Pancreas (tissue), 10 donors: ENCODE measurements around the gene SUCLG2. TPM values are rescaled to one million over a fixed set of nuclear protein-coding genes. Genes with fewer than 3 reads are reported as not detected.

Source experiments
- ATAC-seq, 4 donors: fragments of 200-7000 bp; cut with Tn5 transposase; one replicate each; pipeline versions ENCODE4 v1.8.0 to v1.9.1; 2020; ENCODE audit warnings: mild to moderate bottlenecking in 4 of 4, moderate library complexity in 4 of 4
- DNase-seq, 6 donors: peaks; one replicate each; pipeline ENCODE4 v3.0.0-alpha.2; 2020
- FAIRE-seq: peaks from 2 replicates; lab custom pipeline; 2012; peaks lifted over from hg19 to GRCh38; lab: Jason Lieb, UNC
- H3K27ac ChIP-seq, 4 donors: fragments of 200-600 bp; sonication (generic); 1 replicate in 3 of 4; 2 replicates in 1 of 4; pipeline versions ENCODE4 v1.5.0 to v1.8.0; 2020
- H3K27me3 ChIP-seq, 4 donors: fragments of 200-600 bp; one replicate each; pipeline ENCODE4 v1.8.0; 2021
- H3K36me3 ChIP-seq, 3 donors: fragments of 200-600 bp; sonication (generic) in 1 of 3; one replicate each; pipeline versions ENCODE4 v1.5.0 to v1.8.0; 2020 to 2021
- H3K4me1 ChIP-seq, 3 donors: fragments of 200-600 bp; one replicate each; pipeline ENCODE4 v1.8.0; 2021
- H3K4me3 ChIP-seq, 4 donors: fragments of 200-600 bp; sonication (generic) in 2 of 4; one replicate each; pipeline versions ENCODE4 v1.5.0 to v1.8.0; 2020 to 2021
- H3K9me3 ChIP-seq, 4 donors: fragments of 200-600 bp; one replicate each; pipeline ENCODE4 v1.8.0; 2021
- CTCF ChIP-seq, 4 donors: fragments of 200-600 bp; sonication (generic) in 3 of 4; IDR thresholded peaks; one replicate each; pipeline versions ENCODE4 v1.5.0 to v1.8.0; 2021; ENCODE audit warnings: antibody characterized with exemption in 4 of 4
- WGBS, 2 donors: extraction: QIAGEN DNeasy Blood & Tissue Kit; methylation state at CpG; one replicate each; pipeline ENCODE4 v1.1.7; 2013; 5-methylcytosine and 5-hydroxymethylcytosine counted together
- intact Hi-C, 3 donors: fragments of 100-400 bp; cut with DNase I; formaldehyde crosslinking; loops; one replicate each; pipeline versions ENCODE4 v1.11.1 to v1.14.2; 2022
- polyA plus RNA-seq, 2 donors: library from polyadenylated mRNA; stranded (reverse); fragments of 200-250 nt; gene quantifications; one replicate each; pipeline ENCODE4 v1.2.3, GENCODE V29; 2013
- total RNA-seq, 6 donors: library from RNA; stranded (reverse); fragmentation: NEBNext Ultra II Directional in 4 of 6; extraction: Animal tissue kit (Norgen Biotek cat#: 25700) in 4 of 6; gene quantifications; one replicate each; pipeline versions ENCODE4 v1.2.1 to v1.2.4, GENCODE V29; 2021 to 2023
- donor health status: healthy with polysubstance abuse.
- donor health status: DM: no; HTN: no; CAD: no; lungs with moderate emphysema.
- donor health status: DM: no; HTN: no; CAD: no.
- donor health status: control.
- donor health status: control.
- donor health status: Bipolar disorder and iron deficiency.
- donor health status: DM: yes; HTN: yes; CAD: no.
- donor health status: DM: no; HTN: no; CAD: no.
- donor health status: DM: no; HTN: no; CAD: no.
- donor health status: DM: yes; HTN: yes; CAD: no.

Gene SUCLG2
- total and polyA plus RNA-seq, 8 donors, result 16.4 to 34.4 (median 28.9) TPM

GRCh38 chr3:67531181-67532101, 123.0 kb downstream of the SUCLG2 start:
- H3K9me3 ChIP-seq, result no peaks in the 10 kb centered on the region
- no peak for TF ChIP-seq CTCF (IDR thresholded peaks at IDR 0.05)
- no peak overlapping the region for H3K4me3 ChIP-seq
- FAIRE-seq, result no peak
- ATAC-seq, result no peak
- H3K36me3 ChIP-seq, result peaks cover 0 to 4% (median 0%) of the 10 kb centered on the region in 3 donors
- no peaks in the 10 kb centered on the region for H3K27me3 ChIP-seq
- intact Hi-C loops, result no loop called here
- H3K27ac ChIP-seq, result no peak overlapping the region
- H3K4me1 ChIP-seq, result no peaks in the 10 kb centered on the region
- WGBS, 2 donors, result 86% methylated on average over 6 of the region's 6 CpGs
- no peak for DNase-seq

DNA sequence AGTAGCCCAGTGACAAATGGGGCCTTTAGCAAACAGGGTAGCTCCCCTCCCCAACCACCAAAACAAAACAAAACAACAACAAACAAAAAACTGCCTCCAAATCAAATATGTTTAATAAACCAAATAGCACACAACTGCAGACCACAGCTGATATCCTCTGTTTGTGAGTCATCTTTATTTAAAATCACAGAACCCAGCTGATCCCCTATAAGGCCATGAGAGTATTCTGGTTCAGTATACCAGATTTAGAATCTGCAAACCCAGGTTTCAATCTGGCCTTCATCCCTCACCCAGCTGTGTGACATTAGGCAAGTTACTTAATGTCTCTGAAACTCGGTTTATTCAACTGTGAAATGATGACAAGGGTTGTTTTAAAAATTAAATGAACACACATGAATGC, 124.5 kb downstream of the SUCLG2 start:
- intact Hi-C loops, result no loop called here
- WGBS, 2 donors, result 84 to 89% methylated on average over 1 of the region's 1 CpG
- DNase-seq (no peak), ATAC-seq (peak in 1 of 4 donors; percentile 21), FAIRE-seq (no peak)
- Histone ChIP-seq H3K36me3 (peaks cover 0 to 4% (median 0%) of the 10 kb centered on the region in 3 donors), H3K27me3 (no peaks in the 10 kb centered on the region), H3K9me3 (no peaks in the 10 kb centered on the region), H3K4me3 (no peak overlapping the region), H3K4me1 (no peaks in the 10 kb centered on the region), H3K27ac (no peak overlapping the region)
- TF ChIP-seq CTCF (IDR thresholded peaks at IDR 0.05), result no peak

DNA sequence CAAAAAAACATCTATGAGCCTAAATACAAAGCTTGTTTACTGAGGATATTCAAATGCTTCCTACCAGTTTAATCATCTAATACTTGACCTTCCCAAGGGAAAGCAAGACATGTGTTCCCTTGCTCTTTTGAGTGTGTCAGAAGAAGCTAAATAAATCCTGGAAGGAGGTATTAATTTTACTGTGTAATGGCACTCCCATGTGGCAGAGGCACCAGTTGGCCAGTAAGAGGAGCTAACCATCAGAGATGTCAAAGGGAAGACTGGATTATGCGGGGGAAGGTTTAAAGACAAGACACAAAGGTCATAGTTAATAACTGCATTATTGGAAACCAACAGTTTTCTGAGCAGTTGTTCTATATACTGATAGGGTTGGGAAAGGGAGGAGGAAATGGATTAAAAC, 125.1 kb downstream of the SUCLG2 start:
- WGBS, 2 donors, result 95 to 97% methylated on average over 1 of the region's 1 CpG
- Histone ChIP-seq H3K9me3 (no peaks in the 10 kb centered on the region), H3K27me3 (no peaks in the 10 kb centered on the region), H3K4me3 (no peak overlapping the region), H3K36me3 (peaks cover 0 to 4% (median 0%) of the 10 kb centered on the region in 3 donors), H3K27ac (no peak overlapping the region), H3K4me1 (no peaks in the 10 kb centered on the region)
- intact Hi-C loops, result no loop called here
- FAIRE-seq, result no peak
- no peak for DNase-seq
- no peak for ATAC-seq
- no peak for TF ChIP-seq CTCF (IDR thresholded peaks at IDR 0.05)

DNA sequence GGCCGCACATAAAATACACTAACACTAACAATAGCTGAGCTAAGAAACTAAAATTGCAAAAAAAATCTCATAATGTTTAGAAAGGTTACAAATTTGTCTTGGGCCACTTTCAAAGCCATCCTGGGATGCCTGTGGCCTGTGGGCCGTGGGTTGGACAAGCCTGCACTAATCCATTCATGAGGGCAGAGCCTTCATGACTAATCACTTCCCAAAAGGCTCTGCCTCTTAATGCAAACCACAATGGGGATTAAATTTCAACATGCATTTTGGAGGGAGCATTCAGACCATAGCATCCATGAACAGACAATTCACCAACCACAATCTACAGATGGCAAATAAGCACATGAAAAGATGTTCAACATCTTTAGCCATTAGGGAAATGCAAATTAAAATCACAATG, 128.2 kb downstream of the SUCLG2 start:
- WGBS, 2 donors, result 91 to 97% methylated on average over 2 of the region's 2 CpGs
- intact Hi-C loops, result no loop called here
- no peaks in the 10 kb centered on the region for H3K9me3 ChIP-seq
- no peaks in the 10 kb centered on the region for H3K4me1 ChIP-seq
- FAIRE-seq (no peak), ATAC-seq (no peak), DNase-seq (no peak)
- H3K36me3 ChIP-seq, result peaks cover 0 to 4% (median 0%) of the 10 kb centered on the region in 3 donors
- H3K4me3 ChIP-seq, result no peak overlapping the region
- H3K27ac ChIP-seq, result no peak overlapping the region
- TF ChIP-seq CTCF (IDR thresholded peaks at IDR 0.05), result no peak
- no peaks in the 10 kb centered on the region for H3K27me3 ChIP-seq

GRCh38 chr3:67524046-67524445, 130.4 kb downstream of the SUCLG2 start:
- Histone ChIP-seq H3K27ac (no peak overlapping the region), H3K27me3 (no peaks in the 10 kb centered on the region), H3K36me3 (peaks cover 0 to 4% (median 0%) of the 10 kb centered on the region in 3 donors), H3K4me3 (no peak overlapping the region), H3K9me3 (no peaks in the 10 kb centered on the region), H3K4me1 (no peaks in the 10 kb centered on the region)
- 87 to 92% methylated on average over 6 of the region's 6 CpGs for WGBS, 2 donors
- no peak for ATAC-seq
- intact Hi-C loops, result no loop called here
- no peak for FAIRE-seq
- DNase-seq, result no peak
- TF ChIP-seq CTCF (IDR thresholded peaks at IDR 0.05), result no peak
